ENCODE data around the gene IL1A.

IL1A gene

DNA sequence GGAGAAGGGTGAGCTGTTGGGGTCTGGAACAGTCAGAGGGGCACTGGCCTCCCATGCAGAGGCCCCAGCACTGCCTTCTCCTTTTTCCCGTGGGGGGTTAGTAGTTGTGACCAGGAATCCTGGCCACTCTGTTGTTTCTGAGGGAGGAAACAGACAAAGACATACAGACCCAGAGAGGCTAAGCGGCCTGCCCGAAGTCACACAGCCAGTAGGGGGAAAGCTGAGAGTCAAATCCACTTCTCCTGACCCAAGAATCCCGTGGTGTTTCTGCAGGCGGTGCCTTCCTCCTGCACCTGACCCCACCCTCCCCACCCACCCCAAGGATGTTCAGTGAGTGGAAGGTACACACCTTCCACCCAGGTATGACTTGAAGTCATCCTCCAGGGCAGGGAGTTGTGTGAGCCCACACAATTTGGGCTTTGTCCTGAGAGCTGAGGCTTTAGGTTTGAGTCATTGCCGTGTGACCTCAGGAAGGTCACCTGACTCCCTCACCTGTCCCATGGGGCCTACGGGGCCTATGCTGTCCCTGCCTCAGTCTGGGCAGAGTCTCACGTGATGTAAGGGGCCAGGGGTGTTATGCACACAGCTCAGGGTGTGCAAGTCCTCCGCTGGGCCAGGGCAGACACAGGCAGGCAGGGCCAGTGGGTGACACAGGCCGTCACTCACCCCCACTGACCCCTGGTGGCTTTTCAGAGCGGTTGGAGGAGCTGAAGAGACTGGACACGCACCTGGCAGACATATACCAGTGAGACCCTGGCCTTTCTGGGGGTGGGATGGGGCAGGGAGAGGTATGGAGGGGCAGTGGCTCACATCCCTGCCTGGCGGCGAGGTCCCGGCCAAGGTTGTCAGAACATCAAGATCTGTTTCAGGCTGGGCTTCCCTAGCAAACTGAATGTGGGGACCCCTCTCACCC lies 58.5 kb downstream of the IL1A start:
- no peak for DNase-seq

DNA sequence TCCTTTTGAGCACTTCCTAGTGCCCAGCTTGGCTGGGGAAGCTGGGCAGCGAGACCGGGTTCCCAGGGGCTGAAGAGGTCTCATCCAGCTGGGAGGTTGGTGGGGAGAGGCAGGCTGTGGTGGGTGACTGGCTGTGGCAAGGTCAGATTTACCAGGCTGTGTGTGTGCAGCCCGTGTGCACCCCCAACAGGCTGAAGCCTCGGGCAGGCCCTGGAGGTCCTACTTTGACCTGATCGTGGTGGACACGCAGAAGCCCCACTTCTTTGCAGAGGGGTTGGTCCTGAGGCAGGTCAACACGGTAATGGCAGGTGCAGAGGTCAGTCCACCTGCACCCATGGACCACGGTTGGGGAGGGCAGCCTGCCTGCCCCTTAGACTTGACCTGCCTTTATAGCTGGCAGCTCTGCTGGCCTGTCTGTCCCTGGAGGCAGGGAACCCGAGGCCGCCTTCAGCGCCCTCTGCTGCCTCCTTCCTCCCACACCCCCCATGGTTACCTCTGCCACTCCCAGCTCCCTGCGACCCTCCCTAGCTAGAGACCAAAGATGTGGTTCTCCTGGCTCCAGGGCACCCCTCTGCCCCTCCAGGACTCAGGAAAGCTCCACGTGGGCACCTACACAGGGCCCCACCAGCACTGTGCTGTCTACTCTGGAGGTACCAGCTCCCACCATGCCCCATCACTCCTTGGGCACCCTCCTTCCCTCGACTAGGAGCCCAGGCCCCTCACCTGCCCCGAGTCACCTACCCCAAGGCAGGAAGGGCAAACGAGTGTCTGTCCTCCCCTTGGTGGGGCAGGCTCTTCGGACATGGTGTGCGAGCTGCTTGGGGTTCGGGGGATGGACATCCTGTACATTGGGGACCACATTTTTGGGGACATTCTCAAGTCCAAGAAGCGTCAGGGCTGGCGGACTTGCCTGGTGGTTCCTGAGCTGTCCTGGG lies 59.4 kb downstream of the IL1A start:
- no peak for DNase-seq

DNA sequence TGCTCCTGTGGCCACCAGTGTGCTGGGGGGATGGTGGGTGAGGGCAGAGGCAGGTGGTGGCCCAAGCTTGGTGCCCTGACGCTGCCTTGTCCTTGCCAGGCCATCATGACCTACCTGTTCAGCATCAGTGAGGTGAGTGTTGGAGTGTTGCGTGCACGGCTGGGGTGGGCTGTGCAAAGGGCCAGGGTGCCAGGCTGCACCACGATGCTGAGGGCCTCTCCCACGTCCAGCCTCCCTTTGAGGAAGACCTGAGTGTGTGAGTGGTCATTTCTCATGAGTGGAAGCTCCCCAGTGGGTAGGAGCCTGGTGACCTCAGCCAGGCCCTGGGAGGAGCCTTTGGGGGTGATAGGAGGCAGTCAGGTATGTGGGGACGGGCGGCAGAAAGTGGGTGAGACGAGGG lies 60.3 kb downstream of the IL1A start:
- DNase-seq, result no peak

Measured in activated gamma-delta T cell (primary cell).